ENCODE results near the gene PPIP5K2.

The PPIP5K2 gene

DNA sequence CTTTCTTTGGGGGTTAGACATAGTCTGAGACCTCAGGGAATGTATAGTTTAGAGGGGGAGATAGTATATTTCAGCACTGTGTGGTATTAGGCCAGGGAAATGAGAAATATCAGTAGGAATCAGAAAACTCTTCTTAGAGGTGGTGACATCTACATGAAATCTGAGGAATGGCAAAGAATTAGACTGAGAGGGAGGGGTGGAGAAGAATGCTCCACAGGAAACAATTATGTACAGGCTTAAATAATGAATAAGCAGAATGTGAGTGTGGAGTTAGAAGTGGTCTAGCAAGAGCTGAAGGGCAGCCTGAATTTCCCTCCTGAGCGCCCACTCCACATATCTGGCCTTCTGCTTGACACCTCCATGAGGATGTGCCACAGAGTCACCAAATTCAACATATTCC is 134.8 kb downstream of the PPIP5K2 start:
- DNase-seq: no peak

DNA sequence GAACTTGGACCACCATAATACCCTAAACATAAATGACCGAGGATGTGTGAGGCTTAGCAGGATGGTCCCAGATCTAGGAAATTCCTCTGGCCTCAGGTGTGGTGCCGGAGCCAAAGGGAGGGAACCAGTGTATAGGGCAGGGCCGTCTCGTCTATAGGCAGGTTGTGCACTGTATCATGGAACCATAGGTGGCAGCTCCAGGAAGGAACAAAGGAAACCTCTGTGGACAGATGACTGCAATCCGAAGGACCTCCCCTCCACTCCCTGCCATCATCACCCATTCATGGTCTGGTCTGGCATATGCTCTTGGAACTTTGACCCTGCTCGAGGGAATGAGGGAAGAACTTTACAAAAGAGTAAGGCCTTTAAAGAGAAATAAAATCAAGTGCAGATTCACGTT is 135.6 kb downstream of the PPIP5K2 start:
- no peak for DNase-seq

DNA sequence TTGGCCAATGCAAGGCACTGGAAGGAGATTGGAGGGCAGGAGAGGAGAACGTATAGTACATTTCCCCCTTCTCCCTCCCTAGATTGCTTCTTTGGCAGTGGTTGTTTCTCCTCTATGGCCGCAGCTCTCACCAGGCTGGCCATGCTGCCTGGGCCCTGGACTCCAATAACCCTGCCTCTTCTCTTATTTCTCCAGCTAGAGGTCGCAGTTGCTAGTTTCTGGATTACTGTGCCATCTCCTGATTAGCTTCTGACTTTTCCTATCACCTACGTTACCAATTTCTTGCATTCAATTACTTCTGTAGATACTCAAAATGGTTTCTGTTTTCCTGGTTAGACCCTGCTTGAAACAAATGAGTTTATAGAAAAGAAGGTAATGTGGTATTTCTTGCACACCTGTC is 136.1 kb downstream of the PPIP5K2 start:
- DNase-seq: peak; percentile 15

DNA sequence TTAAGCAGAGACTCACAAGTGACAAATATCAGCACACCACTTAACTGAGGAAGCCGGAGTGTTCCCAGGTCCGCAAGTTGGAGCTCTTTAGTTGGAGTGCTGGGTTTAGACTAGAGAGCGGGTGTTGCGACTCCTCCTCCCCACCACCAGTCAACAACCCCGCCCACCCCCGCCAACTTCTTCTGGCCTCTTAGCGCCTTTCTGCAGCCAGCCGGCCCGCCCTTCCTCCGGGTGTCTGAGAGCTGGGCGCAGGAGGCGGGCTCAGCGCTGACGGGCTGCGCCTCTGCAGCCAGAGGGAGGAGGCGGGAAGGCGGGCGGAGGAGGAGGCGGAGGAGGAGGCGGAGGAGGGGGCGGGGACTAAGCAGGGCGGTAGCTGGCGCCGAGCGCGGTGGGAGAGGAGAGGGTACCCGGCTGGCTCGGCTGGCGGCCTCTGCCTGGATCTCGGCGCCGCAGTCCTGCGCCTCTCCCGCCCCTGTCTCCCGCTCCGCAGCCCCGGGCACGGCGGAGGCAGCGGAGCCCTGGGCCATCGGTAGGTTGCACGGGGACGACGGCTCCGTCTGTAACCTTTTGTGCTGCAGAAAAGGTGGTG is 138.4 kb downstream of the PPIP5K2 start, which contains the start of gene MACIR:
Gene MACIR, plus strand, starts transcription at position 396 of the 589 bp plus-strand sequence. CDS start 17,157 bp downstream, outside the sequence.
- DNase-seq: peak; percentile 98

DNA sequence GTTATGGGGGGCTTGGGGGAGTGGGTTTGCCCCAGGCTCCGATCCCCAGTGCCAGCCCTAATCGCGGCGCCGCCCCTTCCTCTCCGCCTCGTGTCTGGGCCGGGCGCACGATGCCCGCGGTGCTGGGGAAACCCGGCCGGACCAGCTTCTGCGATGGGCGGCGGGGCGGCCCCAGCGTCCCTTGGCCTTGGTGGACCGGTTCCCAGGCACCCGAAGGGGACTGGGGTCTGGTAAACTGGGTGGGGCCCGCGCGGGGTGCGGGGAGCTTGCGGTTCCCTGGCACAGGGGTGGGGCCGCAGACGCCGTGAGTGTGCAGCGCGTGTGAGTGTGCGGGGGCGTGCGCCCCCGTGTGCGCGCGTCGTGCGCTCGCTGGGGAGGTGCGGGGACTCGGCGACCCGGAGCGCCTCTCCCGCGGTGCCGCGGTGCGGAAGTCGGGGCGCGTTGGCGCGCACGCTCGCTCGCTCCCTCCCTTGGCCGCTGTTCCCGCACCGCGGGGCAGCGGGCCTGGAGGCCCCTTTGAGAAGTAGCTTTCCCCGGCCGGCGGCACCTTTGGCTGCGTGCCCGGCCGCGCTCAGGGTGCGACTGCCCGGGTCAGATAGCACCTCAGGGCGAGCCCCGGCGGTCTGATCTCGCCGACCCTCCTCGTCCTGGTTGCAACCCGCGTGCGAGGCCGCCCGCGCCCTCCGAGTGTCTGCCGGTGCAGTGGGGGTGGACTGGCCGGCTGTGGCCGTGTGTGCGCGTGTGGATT is 139.0 kb downstream of the PPIP5K2 start:
- peak; percentile 91 for DNase-seq

DNA sequence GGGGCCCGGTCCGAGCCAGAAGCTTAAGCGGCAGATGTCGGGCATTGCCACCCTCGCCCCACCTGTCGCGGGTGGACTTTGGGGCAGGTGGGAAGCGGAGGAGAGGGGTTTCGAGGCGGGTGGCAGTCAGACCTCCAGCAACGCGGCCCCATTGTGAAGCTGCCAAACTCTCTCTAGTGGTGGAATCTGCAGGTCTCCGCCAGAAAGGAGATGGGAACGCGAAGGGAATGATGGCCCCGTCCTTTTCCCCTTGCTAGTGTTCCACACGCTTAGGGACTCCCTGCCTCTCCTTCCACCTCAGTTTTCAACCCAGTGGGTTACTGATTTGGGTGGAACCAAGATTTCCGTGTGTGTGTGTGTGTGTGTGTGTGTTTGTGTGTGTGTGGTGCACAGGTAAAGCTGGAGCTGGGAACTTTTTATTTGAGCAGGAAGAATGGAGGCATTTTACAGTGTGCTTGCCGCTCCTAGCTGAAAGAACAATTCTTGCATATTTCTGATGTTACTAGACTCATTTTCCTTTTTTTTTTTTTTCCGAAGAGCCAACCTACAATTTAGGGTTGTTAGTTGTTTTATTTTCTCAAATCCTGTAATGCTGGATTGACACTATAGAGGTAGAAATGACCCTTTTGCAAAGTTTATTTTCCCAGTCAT is 139.7 kb downstream of the PPIP5K2 start:
- peak; percentile 77 for DNase-seq

DNA sequence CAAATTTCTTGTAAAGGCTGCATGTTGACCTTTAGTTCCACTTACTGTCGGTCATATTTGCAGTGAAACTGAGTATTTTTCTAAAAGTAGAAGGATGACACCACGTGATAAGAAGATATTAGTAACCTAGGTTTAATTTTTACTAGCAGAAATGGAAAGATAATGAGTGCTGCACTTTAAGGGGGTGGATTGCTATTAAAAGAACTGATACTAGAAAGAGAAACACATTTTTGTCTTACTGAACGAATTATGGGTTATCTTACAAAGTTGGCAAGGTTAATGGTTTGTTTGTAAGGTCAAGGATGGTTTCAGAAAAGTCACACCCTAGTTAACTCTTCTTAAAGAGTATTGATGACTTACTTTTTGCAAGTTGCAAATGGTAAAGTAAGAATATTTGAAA is 140.8 kb downstream of the PPIP5K2 start:
- DNase-seq: peak; percentile 7
